Osteocyte (in vitro differentiated cells): Measurements from ENCODE around the gene RARB. TPM values are rescaled to one million over a fixed set of nuclear protein-coding genes. Genes with fewer than 3 reads are reported as not detected.
A peak's percentile ranks its signal among the peaks of the same experiment; 100 is the strongest.

Experiments used
- DNase-seq: peaks from one replicate; pipeline ENCODE4 v3.0.0; 2021; ENCODE audit warnings: mixed read lengths; ENCODE audit not compliant: unreplicated experiment; ENCODE audit errors: extremely low spot score
- H3K27ac Mint-ChIP-seq: one replicate; pipeline ENCODE4 v1.8.0; 2021; ENCODE audit warnings: mild to moderate bottlenecking, mixed read lengths; ENCODE audit not compliant: unreplicated experiment
- H3K27me3 Mint-ChIP-seq: one replicate; pipeline ENCODE4 v1.8.0; 2021; ENCODE audit warnings: mixed read lengths; ENCODE audit not compliant: unreplicated experiment
- H3K36me3 Mint-ChIP-seq: one replicate; pipeline ENCODE4 v1.8.0; 2021; ENCODE audit warnings: mixed read lengths; ENCODE audit not compliant: unreplicated experiment
- H3K4me1 Mint-ChIP-seq: one replicate; pipeline ENCODE4 v1.8.0; 2021; ENCODE audit warnings: mixed read lengths; ENCODE audit not compliant: unreplicated experiment
- H3K4me3 Mint-ChIP-seq: one replicate; pipeline ENCODE4 v1.8.0; 2021; ENCODE audit warnings: mild to moderate bottlenecking, moderate library complexity, mixed read lengths; ENCODE audit not compliant: unreplicated experiment
- H3K9me3 Mint-ChIP-seq: one replicate; pipeline ENCODE4 v1.8.0; 2021; ENCODE audit warnings: mixed read lengths; ENCODE audit not compliant: unreplicated experiment
- CTCF ChIP-seq: fragments of 200-600 bp; sonication (generic); IDR thresholded peaks from 2 replicates; pipeline ENCODE4 v1.5.0; 2021; ENCODE audit warnings: antibody characterized with exemption, mild to moderate bottlenecking, moderate library complexity
- long read RNA-seq: library from polyadenylated mRNA; unstranded; transcript quantifications from one replicate; pipeline ENCODE4 v2.0.0, GENCODE V29; 2021
- total RNA-seq: library from RNA; stranded (reverse); gene quantifications from 2 replicates; pipeline ENCODE4 v1.2.1, GENCODE V29; 2021

RARB gene
- 4.8 and 5.0 TPM in 2 replicates for total RNA-seq
- long read RNA-seq, transcript RARB-201 (8 exons, 3,084 nt): major isoform, 18 of 38 reads
- long read RNA-seq, partial matches to known transcripts: 7 of 38 reads
- long read RNA-seq, other reads (novel, unspliced or antisense): 13 of 38 reads

GRCh38 chr3:25427942-25428788 is at the start of gene RARB:
TSS of gene RARB (plus strand) at chr3:25428263. CDS start at chr3:25428732, 469 bp downstream.
- TF ChIP-seq CTCF: no peak
- H3K4me3 Mint-ChIP-seq: peak within 1 kb of the TSS; percentile 87
- H3K4me1 Mint-ChIP-seq: peaks cover 94% of the 10 kb centered on the region
- H3K36me3 Mint-ChIP-seq: no peaks in the 10 kb centered on the region
- H3K27me3 Mint-ChIP-seq: no peaks in the 10 kb centered on the region
- peak; percentile 86 for DNase-seq
- no peaks in the 10 kb centered on the region for H3K9me3 Mint-ChIP-seq
- H3K27ac Mint-ChIP-seq: peak within 1 kb of the TSS; percentile 91

DNA sequence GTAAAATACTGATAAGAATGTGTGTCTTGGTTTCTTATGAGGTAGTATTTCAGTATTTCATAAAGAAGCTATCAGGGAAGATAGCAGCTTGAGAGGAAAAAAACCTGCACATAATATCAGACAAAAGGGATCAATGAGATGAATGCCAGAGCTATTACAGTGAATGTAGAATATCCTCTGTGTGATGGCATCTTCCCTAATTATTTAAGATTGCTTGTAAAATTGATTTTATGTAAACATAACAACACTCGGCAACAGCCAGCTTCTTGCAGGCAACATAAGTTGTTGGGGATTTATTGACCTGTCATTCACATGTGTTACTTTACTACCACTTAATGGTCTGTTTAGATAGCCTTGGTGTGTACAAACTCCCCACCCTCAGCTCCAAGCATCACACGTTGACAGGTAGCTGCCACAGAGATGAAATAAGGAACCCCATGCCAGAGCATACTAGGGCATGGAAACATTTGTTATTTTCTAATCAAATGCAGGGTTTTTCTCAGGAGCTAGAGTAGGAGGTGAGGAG is 49.2 kb upstream of the RARB start:
- Mint-ChIP-seq H3K36me3 (no peaks in the 10 kb centered on the region), H3K4me3 (no peak overlapping the region), H3K27me3 (no peaks in the 10 kb centered on the region), H3K9me3 (peaks cover 5% of the 10 kb centered on the region), H3K27ac (no peak overlapping the region), H3K4me1 (peaks cover 24% of the 10 kb centered on the region)
- no peak for TF ChIP-seq CTCF
- no peak for DNase-seq

- peak overlapping the region; percentile 90 for H3K27ac Mint-ChIP-seq
- TF ChIP-seq CTCF: no peak
- no peaks in the 10 kb centered on the region for H3K9me3 Mint-ChIP-seq
Observed at GRCh38 chr3:25380222-25380739, 47.8 kb upstream of the RARB start.

DNA sequence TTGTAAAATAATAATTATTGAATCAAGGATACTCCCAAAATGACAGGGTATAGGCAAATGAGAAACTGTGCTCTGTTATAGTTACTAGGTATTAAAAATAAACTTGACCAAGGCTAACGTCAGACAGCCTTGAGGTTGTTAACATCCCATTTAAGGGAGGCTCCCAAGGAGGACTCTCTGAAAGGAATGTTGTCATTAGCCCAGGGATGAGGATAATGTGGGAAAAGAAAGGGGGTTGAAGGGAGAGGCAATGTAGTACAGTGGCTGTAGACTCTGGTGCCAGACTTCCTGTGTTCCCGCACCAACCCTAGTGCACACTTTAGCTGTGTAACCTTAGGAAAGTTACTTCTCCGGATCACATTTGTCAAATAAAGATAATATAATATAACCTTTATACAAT is 47.0 kb upstream of the RARB start:
- TF ChIP-seq CTCF: no peak
- H3K4me3 Mint-ChIP-seq: peak overlapping the region; percentile 56
- peak overlapping the region; percentile 90 for H3K27ac Mint-ChIP-seq
- H3K9me3 Mint-ChIP-seq: no peaks in the 10 kb centered on the region
- peaks cover 24% of the 10 kb centered on the region for H3K4me1 Mint-ChIP-seq
- no peaks in the 10 kb centered on the region for H3K36me3 Mint-ChIP-seq
- no peak for DNase-seq
- no peaks in the 10 kb centered on the region for H3K27me3 Mint-ChIP-seq

More at GRCh38 chr3:25380222-25380739, 47.8 kb upstream of the RARB start:
- Mint-ChIP-seq H3K4me1 (peaks cover 24% of the 10 kb centered on the region), H3K27me3 (no peaks in the 10 kb centered on the region), H3K4me3 (peak overlapping the region; percentile 36), H3K36me3 (no peaks in the 10 kb centered on the region)
- no peak for DNase-seq

- Mint-ChIP-seq H3K36me3 (no peaks in the 10 kb centered on the region), H3K9me3 (no peaks in the 10 kb centered on the region), H3K27me3 (no peaks in the 10 kb centered on the region), H3K4me1 (peaks cover 20% of the 10 kb centered on the region), H3K27ac (no peak overlapping the region), H3K4me3 (no peak overlapping the region)
- no peak for TF ChIP-seq CTCF
- DNase-seq: no peak
Observed at GRCh38 chr3:25384471-25384870, 43.6 kb upstream of the RARB start.
